HFFc6 (cell line): ENCODE data around the gene PPRC1. TPM values are rescaled to one million over a fixed set of nuclear protein-coding genes. Genes with fewer than 3 reads are reported as not detected.

Experiments
- DNase-seq: peaks from one replicate; pipeline ENCODE4 v3.0.0-alpha.2; 2018
- H3K27ac Mint-ChIP-seq: 2 replicates; pipeline ENCODE4 v1.8.0; 2020; ENCODE audit warnings: mild to moderate bottlenecking, mixed read lengths
- H3K27me3 Mint-ChIP-seq: 2 replicates; pipeline ENCODE4 v1.8.0; 2021; ENCODE audit warnings: mild to moderate bottlenecking, moderate library complexity, mixed read lengths; ENCODE audit not compliant: insufficient read depth
- H3K36me3 Mint-ChIP-seq: 2 replicates; pipeline ENCODE4 v1.8.0; 2021; ENCODE audit warnings: low read depth, mixed read lengths
- H3K4me1 Mint-ChIP-seq: 2 replicates; pipeline ENCODE4 v1.8.0; 2020; ENCODE audit warnings: low read depth, mixed read lengths
- H3K4me3 Mint-ChIP-seq: 2 replicates; pipeline ENCODE4 v1.8.0; 2020; ENCODE audit warnings: mild to moderate bottlenecking, moderate library complexity, mixed read lengths
- H3K9me3 Mint-ChIP-seq: 2 replicates; pipeline ENCODE4 v1.8.0; 2020; ENCODE audit warnings: mild to moderate bottlenecking, mixed read lengths
- CTCF ChIP-seq: fragments of 200-600 bp; sonication (generic); IDR thresholded peaks from 2 replicates; pipeline ENCODE4 v1.5.0; 2021; ENCODE audit warnings: antibody characterized with exemption, mild to moderate bottlenecking
- total RNA-seq, 6 experiments: library from RNA; stranded (reverse); fragmentation: NEBNext Ultra II Directional; extraction: Animal tissue kit (Norgen Biotek cat#: 25700); gene quantifications; 2 replicates in 1 of 6; 3 replicates in 5 of 6; pipeline ENCODE4 v1.2.3, GENCODE V29; 2021

Gene PPRC1
- total RNA-seq, 6 experiments from 2014 or later, result 49.4 to 56.6 (median 53.8) TPM

DNA sequence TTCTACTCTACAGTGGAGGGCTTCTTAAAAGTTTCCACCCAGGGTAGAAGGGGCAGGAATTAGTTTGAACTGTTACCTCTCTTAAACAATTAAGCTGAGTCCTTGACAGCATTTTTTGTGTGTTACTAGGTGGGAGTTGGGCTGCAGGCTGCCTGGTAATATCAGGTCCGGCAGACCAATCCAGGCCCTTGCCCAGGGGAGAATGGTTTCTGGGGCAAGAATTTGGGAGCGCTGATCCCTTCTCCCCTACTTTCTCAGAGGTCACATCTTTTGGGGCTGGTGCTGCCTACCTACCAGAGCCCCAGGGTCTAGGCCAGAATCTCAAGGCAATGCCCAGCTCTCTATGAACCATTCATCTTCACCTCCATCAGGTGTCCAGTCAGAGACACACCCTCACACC is 1.6 kb downstream of the PPRC1 start:
- Mint-ChIP-seq H3K36me3 (peaks cover 32% of the 10 kb centered on the region), H3K4me3 (peak overlapping the region; percentile 99), H3K27me3 (no peaks in the 10 kb centered on the region), H3K27ac (peak overlapping the region; percentile 95), H3K9me3 (no peaks in the 10 kb centered on the region), H3K4me1 (peaks cover 49% of the 10 kb centered on the region)
- no peak for DNase-seq
- no peak for TF ChIP-seq CTCF

- Mint-ChIP-seq H3K27me3 (peaks cover 3% of the 10 kb centered on the region; the same call in 1 of the 2 replicates), H3K36me3 (peaks cover 37% of the 10 kb centered on the region), H3K4me1 (peaks cover 48% of the 10 kb centered on the region), H3K4me3 (peak overlapping the region; percentile 99), H3K27ac (peak overlapping the region; percentile 50; the same call in 1 of the 2 replicates), H3K9me3 (no peaks in the 10 kb centered on the region)
- no peak for DNase-seq
- no peak for TF ChIP-seq CTCF
Observed at GRCh38 chr10:102135956-102136526, 3.2 kb downstream of the PPRC1 start.

DNA sequence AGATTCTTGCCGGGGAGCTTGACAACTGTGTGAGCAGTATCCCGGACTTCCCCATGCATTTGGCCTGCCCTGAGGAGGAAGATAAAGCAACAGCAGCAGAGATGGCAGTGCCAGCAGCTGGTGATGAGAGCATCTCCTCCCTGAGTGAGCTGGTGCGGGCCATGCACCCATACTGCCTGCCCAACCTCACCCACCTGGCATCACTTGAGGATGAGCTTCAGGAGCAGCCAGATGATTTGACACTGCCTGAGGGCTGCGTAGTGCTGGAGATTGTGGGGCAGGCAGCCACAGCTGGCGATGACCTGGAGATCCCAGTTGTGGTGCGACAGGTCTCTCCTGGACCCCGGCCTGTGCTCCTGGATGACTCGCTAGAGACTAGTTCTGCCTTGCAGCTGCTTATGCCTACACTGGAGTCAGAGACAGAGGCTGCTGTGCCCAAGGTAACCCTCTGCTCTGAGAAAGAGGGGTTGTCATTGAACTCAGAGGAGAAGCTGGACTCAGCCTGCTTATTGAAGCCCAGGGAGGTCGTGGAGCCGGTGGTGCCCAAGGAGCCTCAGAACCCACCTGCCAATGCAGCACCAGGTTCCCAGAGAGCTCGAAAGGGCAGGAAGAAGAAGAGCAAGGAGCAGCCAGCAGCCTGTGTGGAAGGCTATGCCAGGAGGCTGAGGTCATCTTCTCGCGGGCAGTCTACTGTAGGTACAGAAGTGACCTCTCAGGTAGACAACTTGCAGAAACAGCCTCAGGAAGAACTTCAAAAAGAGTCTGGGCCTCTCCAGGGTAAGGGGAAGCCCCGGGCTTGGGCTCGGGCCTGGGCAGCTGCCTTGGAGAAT is 6.7 kb downstream of the PPRC1 start:
- no peaks in the 10 kb centered on the region for H3K9me3 Mint-ChIP-seq
- H3K4me3 Mint-ChIP-seq, result no peak overlapping the region
- peaks cover 51% of the 10 kb centered on the region for H3K36me3 Mint-ChIP-seq
- TF ChIP-seq CTCF, result no peak
- H3K27ac Mint-ChIP-seq, result no peak overlapping the region; the same call in 1 of the 2 replicates
- DNase-seq, result no peak
- peaks cover 29% of the 10 kb centered on the region for H3K4me1 Mint-ChIP-seq
- H3K27me3 Mint-ChIP-seq, result peaks cover 3% of the 10 kb centered on the region; the same call in 1 of the 2 replicates

DNA sequence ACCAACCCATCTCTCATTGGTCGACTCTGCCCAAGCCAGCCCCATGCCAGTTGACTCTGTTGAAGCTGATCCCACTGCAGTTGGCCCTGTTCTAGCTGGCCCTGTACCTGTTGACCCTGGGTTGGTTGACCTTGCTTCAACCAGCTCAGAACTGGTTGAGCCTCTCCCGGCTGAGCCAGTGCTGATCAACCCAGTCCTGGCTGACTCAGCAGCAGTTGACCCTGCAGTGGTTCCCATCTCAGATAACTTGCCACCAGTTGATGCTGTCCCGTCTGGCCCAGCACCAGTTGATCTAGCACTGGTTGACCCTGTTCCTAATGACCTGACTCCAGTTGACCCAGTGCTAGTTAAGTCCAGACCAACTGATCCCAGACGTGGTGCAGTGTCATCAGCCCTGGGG is 7.4 kb downstream of the PPRC1 start:
- Mint-ChIP-seq H3K4me1 (peaks cover 22% of the 10 kb centered on the region), H3K27ac (no peak overlapping the region), H3K27me3 (peaks cover 3% of the 10 kb centered on the region; the same call in 1 of the 2 replicates), H3K36me3 (peaks cover 50% of the 10 kb centered on the region), H3K9me3 (no peaks in the 10 kb centered on the region), H3K4me3 (no peak overlapping the region)
- no peak for TF ChIP-seq CTCF
- DNase-seq, result no peak

DNA sequence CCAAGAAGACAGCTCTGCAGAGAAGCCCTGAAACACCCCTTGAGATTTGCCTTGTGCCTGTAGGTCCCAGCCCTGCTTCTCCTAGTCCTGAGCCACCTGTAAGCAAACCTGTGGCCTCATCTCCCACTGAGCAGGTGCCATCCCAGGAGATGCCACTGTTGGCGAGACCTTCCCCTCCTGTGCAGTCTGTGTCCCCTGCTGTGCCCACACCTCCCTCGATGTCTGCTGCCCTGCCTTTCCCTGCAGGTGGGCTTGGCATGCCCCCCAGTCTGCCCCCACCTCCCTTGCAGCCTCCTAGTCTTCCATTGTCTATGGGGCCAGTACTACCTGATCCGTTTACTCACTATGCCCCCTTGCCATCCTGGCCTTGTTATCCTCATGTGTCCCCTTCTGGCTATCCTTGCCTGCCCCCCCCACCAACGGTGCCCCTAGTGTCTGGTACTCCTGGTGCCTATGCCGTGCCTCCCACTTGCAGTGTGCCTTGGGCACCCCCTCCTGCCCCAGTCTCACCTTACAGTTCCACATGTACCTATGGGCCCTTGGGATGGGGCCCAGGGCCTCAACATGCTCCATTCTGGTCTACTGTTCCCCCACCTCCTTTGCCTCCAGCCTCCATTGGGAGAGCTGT is 8.2 kb downstream of the PPRC1 start:
- H3K9me3 Mint-ChIP-seq, result no peaks in the 10 kb centered on the region
- no peak for TF ChIP-seq CTCF
- peaks cover 14% of the 10 kb centered on the region for H3K4me1 Mint-ChIP-seq
- H3K27ac Mint-ChIP-seq, result no peak overlapping the region
- peaks cover 4% of the 10 kb centered on the region; the same call in 1 of the 2 replicates for H3K27me3 Mint-ChIP-seq
- H3K36me3 Mint-ChIP-seq, result peaks cover 49% of the 10 kb centered on the region
- no peak overlapping the region for H3K4me3 Mint-ChIP-seq
- DNase-seq, result no peak
